NB4 (cell line): ENCODE measurements around the gene ZNF787.

ENCODE experiments used
- MYC ChIP-seq: IDR thresholded peaks from 2 replicates; pipeline ENCODE4 v1.6.1; 2011; ENCODE audit warnings: low read depth, low read length
- TF ChIP-seq, protein P1 (sequence below): IDR thresholded peaks from one replicate; pipeline ENCODE4 v1.5.1; 2012; ENCODE audit warnings: low read depth, low read length

DNA sequence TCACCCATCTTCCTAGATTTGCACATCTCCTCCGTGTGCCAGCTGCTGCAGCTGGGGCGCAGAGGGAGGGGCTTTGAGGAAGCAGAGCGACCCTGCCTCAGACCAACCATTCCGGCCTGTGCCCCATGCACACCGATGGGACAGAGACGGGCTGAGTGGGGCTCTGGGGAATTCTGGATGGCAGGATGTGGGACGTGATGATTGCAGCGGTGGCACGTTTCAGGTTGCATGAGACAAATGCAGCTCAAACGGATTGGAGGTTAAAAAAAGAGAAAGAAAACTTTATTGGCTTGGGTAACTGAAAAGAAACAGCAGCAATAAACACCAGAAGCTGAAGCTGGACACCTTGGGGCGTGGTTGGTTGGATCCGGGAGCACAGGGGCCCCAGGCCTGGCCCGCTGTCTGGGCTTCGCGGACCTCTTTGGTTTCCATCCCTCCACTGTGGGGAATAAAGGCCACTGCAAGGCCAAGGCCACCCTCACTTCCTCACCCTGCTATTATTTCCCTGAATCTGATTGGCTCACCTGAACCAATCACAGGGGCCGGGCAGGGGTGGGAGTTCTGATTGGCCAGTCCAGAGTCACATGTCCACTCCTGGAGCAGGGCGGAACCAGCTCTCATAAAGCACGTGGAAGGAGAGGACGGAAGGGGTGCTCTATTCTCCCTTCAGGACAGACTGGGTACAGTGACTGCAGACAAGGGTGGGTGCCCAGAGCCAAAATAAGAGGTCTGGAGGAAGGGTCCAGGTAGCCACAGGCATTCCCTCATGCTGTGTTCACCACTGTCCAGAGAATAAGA lies 6.1 kb upstream of the ZNF787 start:
- TF ChIP-seq, protein P1, sequence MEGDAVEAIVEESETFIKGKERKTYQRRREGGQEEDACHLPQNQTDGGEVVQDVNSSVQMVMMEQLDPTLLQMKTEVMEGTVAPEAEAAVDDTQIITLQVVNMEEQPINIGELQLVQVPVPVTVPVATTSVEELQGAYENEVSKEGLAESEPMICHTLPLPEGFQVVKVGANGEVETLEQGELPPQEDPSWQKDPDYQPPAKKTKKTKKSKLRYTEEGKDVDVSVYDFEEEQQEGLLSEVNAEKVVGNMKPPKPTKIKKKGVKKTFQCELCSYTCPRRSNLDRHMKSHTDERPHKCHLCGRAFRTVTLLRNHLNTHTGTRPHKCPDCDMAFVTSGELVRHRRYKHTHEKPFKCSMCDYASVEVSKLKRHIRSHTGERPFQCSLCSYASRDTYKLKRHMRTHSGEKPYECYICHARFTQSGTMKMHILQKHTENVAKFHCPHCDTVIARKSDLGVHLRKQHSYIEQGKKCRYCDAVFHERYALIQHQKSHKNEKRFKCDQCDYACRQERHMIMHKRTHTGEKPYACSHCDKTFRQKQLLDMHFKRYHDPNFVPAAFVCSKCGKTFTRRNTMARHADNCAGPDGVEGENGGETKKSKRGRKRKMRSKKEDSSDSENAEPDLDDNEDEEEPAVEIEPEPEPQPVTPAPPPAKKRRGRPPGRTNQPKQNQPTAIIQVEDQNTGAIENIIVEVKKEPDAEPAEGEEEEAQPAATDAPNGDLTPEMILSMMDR: no peak
- TF ChIP-seq MYC: no peak
